HEK293 (cell line): ENCODE results near the gene ZNF22.

Experiments
- SP2 ChIP-seq: fragments of 450-650 bp; formaldehyde crosslinking; IDR thresholded peaks from 2 replicates; pipeline ENCODE4 v1.5.1; 2016; ENCODE audit warnings: missing biosample characterization, missing genetic modification characterization
- ZNF837 ChIP-seq: fragments of 450-650 bp; formaldehyde crosslinking; IDR thresholded peaks from 2 replicates; pipeline ENCODE4 v1.5.1; 2016; ENCODE audit warnings: missing biosample characterization, missing genetic modification characterization
- TF ChIP-seq, protein P1 (sequence below): fragments of 450-650 bp; formaldehyde crosslinking; IDR thresholded peaks from 2 replicates; pipeline ENCODE4 v1.5.1; 2016; ENCODE audit warnings: missing biosample characterization, missing genetic modification characterization
- TF ChIP-seq, protein P2 (sequence below): fragments of 450-650 bp; formaldehyde crosslinking; IDR thresholded peaks from 2 replicates; pipeline ENCODE4 v1.5.1; 2016; ENCODE audit warnings: missing biosample characterization, missing genetic modification characterization
- TF ChIP-seq, protein P3 (sequence below): fragments of 450-650 bp; formaldehyde crosslinking; IDR thresholded peaks from 2 replicates; pipeline ENCODE4 v1.5.0; 2017; ENCODE audit warnings: missing biosample characterization, missing genetic modification characterization, borderline replicate concordance
- TF ChIP-seq, protein P4 (sequence below): fragments of 450-650 bp; formaldehyde crosslinking; IDR thresholded peaks from 2 replicates; pipeline ENCODE4; 2016; ENCODE audit warnings: missing biosample characterization, missing genetic modification characterization
- TF ChIP-seq, protein P5 (sequence below): fragments of 450-650 bp; formaldehyde crosslinking; IDR thresholded peaks from 2 replicates; pipeline ENCODE4 v1.5.1; 2016; ENCODE audit warnings: missing biosample characterization, missing genetic modification characterization

DNA sequence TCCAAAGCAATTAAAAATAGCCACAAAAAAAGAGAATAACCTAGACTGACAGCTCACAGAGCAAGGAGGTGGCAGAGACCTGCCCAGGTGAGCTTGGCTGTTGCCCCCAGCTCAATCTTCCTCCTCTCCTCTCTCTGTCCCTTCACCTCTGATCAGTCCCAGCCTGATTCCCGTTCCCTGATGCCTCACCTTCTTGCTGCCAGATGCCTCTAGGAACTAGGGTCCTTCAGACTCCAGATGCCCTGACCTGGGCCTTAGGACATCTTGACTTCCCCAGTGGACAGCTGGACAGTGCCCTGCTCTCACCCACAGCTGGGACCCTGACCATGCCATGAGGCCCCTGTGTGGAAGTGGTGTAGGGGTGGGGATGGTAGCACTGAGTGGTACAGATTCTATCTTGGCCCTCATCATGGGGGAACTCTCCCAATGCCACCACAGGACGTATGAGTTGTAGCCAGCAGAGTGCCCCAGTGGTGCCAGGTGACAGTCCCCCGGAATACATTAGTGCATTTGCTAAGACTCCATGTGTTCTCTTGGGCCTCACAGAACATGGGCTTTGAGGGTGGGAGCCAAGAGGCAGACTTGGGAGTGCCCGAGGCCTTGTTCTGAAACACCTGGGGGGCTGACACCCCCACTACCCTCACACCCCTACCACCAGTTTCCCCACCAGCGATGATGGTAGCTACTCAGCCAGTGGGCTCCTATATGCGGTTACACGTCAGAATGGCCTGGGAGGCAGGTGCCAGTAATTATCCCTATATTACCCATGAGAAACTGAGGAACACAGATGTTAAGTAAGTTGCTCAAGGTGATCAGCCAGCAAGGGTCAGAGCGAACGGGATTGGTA, 24.1 kb upstream of the ZNF22 start:
- TF ChIP-seq, protein P1, sequence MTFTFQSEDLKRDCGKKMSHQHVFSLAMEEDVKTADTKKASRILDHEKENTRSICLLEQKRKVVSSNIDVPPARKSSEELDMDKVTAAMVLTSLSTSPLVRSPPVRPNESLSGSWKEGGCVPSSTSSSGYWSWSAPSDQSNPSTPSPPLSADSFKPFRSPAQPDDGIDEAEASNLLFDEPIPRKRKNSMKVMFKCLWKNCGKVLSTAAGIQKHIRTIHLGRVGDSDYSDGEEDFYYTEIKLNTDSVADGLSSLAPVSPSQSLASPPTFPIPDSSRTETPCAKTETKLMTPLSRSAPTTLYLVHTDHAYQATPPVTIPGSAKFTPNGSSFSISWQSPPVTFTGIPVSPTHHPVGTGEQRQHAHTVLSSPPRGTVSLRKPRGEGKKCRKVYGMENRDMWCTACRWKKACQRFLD (tag by site-specific recombination) = no peak
- TF ChIP-seq, protein P2, sequence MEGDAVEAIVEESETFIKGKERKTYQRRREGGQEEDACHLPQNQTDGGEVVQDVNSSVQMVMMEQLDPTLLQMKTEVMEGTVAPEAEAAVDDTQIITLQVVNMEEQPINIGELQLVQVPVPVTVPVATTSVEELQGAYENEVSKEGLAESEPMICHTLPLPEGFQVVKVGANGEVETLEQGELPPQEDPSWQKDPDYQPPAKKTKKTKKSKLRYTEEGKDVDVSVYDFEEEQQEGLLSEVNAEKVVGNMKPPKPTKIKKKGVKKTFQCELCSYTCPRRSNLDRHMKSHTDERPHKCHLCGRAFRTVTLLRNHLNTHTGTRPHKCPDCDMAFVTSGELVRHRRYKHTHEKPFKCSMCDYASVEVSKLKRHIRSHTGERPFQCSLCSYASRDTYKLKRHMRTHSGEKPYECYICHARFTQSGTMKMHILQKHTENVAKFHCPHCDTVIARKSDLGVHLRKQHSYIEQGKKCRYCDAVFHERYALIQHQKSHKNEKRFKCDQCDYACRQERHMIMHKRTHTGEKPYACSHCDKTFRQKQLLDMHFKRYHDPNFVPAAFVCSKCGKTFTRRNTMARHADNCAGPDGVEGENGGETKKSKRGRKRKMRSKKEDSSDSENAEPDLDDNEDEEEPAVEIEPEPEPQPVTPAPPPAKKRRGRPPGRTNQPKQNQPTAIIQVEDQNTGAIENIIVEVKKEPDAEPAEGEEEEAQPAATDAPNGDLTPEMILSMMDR = no peak
- TF ChIP-seq, protein P3, sequence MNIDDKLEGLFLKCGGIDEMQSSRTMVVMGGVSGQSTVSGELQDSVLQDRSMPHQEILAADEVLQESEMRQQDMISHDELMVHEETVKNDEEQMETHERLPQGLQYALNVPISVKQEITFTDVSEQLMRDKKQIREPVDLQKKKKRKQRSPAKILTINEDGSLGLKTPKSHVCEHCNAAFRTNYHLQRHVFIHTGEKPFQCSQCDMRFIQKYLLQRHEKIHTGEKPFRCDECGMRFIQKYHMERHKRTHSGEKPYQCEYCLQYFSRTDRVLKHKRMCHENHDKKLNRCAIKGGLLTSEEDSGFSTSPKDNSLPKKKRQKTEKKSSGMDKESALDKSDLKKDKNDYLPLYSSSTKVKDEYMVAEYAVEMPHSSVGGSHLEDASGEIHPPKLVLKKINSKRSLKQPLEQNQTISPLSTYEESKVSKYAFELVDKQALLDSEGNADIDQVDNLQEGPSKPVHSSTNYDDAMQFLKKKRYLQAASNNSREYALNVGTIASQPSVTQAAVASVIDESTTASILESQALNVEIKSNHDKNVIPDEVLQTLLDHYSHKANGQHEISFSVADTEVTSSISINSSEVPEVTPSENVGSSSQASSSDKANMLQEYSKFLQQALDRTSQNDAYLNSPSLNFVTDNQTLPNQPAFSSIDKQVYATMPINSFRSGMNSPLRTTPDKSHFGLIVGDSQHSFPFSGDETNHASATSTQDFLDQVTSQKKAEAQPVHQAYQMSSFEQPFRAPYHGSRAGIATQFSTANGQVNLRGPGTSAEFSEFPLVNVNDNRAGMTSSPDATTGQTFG (tag by site-specific recombination) = no peak
- no peak for TF ChIP-seq ZNF837
- TF ChIP-seq, protein P4, sequence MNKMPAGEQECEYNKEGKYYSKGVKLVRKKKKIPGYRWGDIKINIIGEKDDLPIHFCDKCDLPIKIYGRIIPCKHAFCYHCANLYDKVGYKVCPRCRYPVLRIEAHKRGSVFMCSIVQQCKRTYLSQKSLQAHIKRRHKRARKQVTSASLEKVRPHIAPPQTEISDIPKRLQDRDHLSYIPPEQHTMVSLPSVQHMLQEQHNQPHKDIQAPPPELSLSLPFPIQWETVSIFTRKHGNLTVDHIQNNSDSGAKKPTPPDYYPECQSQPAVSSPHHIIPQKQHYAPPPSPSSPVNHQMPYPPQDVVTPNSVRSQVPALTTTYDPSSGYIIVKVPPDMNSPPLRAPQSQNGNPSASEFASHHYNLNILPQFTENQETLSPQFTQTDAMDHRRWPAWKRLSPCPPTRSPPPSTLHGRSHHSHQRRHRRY (tag by site-specific recombination) = no peak
- TF ChIP-seq, protein P5, sequence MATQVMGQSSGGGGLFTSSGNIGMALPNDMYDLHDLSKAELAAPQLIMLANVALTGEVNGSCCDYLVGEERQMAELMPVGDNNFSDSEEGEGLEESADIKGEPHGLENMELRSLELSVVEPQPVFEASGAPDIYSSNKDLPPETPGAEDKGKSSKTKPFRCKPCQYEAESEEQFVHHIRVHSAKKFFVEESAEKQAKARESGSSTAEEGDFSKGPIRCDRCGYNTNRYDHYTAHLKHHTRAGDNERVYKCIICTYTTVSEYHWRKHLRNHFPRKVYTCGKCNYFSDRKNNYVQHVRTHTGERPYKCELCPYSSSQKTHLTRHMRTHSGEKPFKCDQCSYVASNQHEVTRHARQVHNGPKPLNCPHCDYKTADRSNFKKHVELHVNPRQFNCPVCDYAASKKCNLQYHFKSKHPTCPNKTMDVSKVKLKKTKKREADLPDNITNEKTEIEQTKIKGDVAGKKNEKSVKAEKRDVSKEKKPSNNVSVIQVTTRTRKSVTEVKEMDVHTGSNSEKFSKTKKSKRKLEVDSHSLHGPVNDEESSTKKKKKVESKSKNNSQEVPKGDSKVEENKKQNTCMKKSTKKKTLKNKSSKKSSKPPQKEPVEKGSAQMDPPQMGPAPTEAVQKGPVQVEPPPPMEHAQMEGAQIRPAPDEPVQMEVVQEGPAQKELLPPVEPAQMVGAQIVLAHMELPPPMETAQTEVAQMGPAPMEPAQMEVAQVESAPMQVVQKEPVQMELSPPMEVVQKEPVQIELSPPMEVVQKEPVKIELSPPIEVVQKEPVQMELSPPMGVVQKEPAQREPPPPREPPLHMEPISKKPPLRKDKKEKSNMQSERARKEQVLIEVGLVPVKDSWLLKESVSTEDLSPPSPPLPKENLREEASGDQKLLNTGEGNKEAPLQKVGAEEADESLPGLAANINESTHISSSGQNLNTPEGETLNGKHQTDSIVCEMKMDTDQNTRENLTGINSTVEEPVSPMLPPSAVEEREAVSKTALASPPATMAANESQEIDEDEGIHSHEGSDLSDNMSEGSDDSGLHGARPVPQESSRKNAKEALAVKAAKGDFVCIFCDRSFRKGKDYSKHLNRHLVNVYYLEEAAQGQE (tag by site-specific recombination) = no peak
- no peak for TF ChIP-seq SP2 (tag by site-specific recombination)
